Keratinocyte (primary cell): ENCODE data around the gene CTCFL. TPM values are rescaled to one million over a fixed set of nuclear protein-coding genes. Genes with fewer than 3 reads are reported as not detected.

Experiments used
- DNase-seq: peaks from one replicate; pipeline ENCODE4 v3.0.0-alpha.2; 2011; ENCODE audit warnings: low read depth, missing footprints, low spot score
- FAIRE-seq: peaks from 2 replicates; lab custom pipeline; 2011; peaks lifted over from hg19 to GRCh38; lab: Jason Lieb, UNC
- H2AFZ ChIP-seq: 2 replicates; pipeline ENCODE4 v1.6.0; 2012; ENCODE audit warnings: low read length, control low read depth, inconsistent platforms; ENCODE audit not compliant: control insufficient read depth
- H3K27ac ChIP-seq: 2 replicates; pipeline ENCODE4 v1.5.1; 2011; ENCODE audit warnings: low read length; ENCODE audit not compliant: control insufficient read depth, insufficient read depth
- H3K27me3 ChIP-seq: 3 replicates; pipeline ENCODE4 v1.6.0; 2011; ENCODE audit warnings: low read length; ENCODE audit not compliant: control insufficient read depth, insufficient read depth; ENCODE audit errors: extremely low read depth
- H3K36me3 ChIP-seq, 2 experiments: 2 replicates in 1 of 2; 3 replicates in 1 of 2; pipeline ENCODE4 v1.5.1; 2011; ENCODE audit warnings: low read length in 2 of 2, mild to moderate bottlenecking in 1 of 2; ENCODE audit not compliant: control insufficient read depth in 2 of 2, insufficient read depth in 2 of 2; ENCODE audit errors: extremely low read depth in 1 of 2
- H3K4me1 ChIP-seq: 3 replicates; pipeline ENCODE4 v1.5.1; 2011; ENCODE audit warnings: low read length; ENCODE audit not compliant: control insufficient read depth, insufficient read depth; ENCODE audit errors: extremely low read depth
- H3K4me2 ChIP-seq: 3 replicates; pipeline ENCODE4 v1.6.0; 2011; ENCODE audit warnings: low read depth, low read length; ENCODE audit not compliant: control insufficient read depth, insufficient read depth; ENCODE audit errors: extremely low read depth
- H3K4me3 ChIP-seq, 3 experiments: fragments of 200-600 bp in 1 of 3; sonication (generic) in 1 of 3; 2 replicates in 2 of 3; 3 replicates in 1 of 3; pipeline ENCODE4 v1.5.1; 2011 to 2016; ENCODE audit warnings: low read length in 3 of 3, mild to moderate bottlenecking in 3 of 3, control low read depth in 2 of 3, inconsistent platforms in 1 of 3, low read depth in 1 of 3, mixed read lengths in 1 of 3, mixed run types in 1 of 3, moderate library complexity in 1 of 3; ENCODE audit not compliant: control insufficient read depth in 2 of 3, insufficient read depth in 2 of 3; ENCODE audit errors: extremely low read depth in 1 of 3
- H3K79me2 ChIP-seq: 2 replicates; pipeline ENCODE4 v1.6.0; 2012; ENCODE audit warnings: low read length; ENCODE audit not compliant: control insufficient read depth, insufficient read depth
- H3K9ac ChIP-seq: 3 replicates; pipeline ENCODE4 v1.6.0; 2011; ENCODE audit warnings: low read length; ENCODE audit not compliant: control insufficient read depth, insufficient read depth; ENCODE audit errors: extremely low read depth
- H3K9me1 ChIP-seq: 3 replicates; pipeline ENCODE4 v1.6.0; 2011; ENCODE audit warnings: low read length; ENCODE audit not compliant: control insufficient read depth, insufficient read depth; ENCODE audit errors: extremely low read depth
- H3K9me3 ChIP-seq: 2 replicates; pipeline ENCODE4 v1.5.1; 2012; ENCODE audit warnings: low read depth, low read length; ENCODE audit not compliant: control insufficient read depth
- H4K20me1 ChIP-seq: 3 replicates; pipeline ENCODE4 v1.6.0; 2011; ENCODE audit warnings: low read length; ENCODE audit not compliant: control insufficient read depth, insufficient read depth; ENCODE audit errors: extremely low read depth
- CTCF ChIP-seq, 3 experiments: IDR thresholded peaks in 1 of 3; conservative IDR thresholded peaks in 1 of 3; optimal IDR thresholded peaks in 1 of 3; 2 replicates in 2 of 3; 3 replicates in 1 of 3; pipeline versions ENCODE3 to v1.5.1; 2011; ENCODE audit warnings: low read length in 3 of 3, mild to moderate bottlenecking in 3 of 3, moderate library complexity in 2 of 3, control low read depth in 1 of 3, inconsistent platforms in 1 of 3; ENCODE audit not compliant: insufficient read depth in 2 of 3; ENCODE audit errors: extremely low read depth in 1 of 3
- EZH2 ChIP-seq: IDR thresholded peaks from one replicate; pipeline ENCODE4 v1.6.1; 2012; ENCODE audit warnings: inconsistent platforms, mild to moderate bottlenecking, low read length, moderate library complexity
- dilution Hi-C: fragments of 300-500 bp; cut with MboI; formaldehyde crosslinking; loops from one replicate; pipeline ENCODE4 v1.7.0; 2020; ENCODE audit warnings: low sequenced_read_pairs; ENCODE audit not compliant: extremely low pct_ligation_motif_present
- polyA plus RNA-seq, 5 experiments: library from polyadenylated mRNA; depleted of rRNA in 3 of 5; stranded (reverse) in 3 of 5; stranded (forward) in 1 of 5; unstranded in 1 of 5; fragments of >200 nt; gene quantifications; 1 replicate in 1 of 5; 2 replicates in 3 of 5; 3 replicates in 1 of 5; pipeline versions ENCODE4 v1.2.1 to v1.2.3, GENCODE V29; 2011 to 2012; ENCODE audit warnings: missing spikeins in 2 of 5, low read depth in 1 of 5, low replicate concordance in 1 of 5

The CTCFL gene
- polyA plus RNA-seq, 1 donor (not counting 4 experiments of a cell fraction or from before 2014, with no cell fraction given): not detected

GRCh38 chr20:57507477-57507876, 17.5 kb downstream of the CTCFL start:
- Histone ChIP-seq H3K27ac (no peak overlapping the region), H3K36me3 (no peaks in the 10 kb centered on the region), H3K4me1 (no peaks in the 10 kb centered on the region), H2AFZ (no peak overlapping the region), H3K79me2 (no peaks in the 10 kb centered on the region), H3K9me1 (no peaks in the 10 kb centered on the region), H4K20me1 (no peaks in the 10 kb centered on the region), H3K9me3 (no peaks in the 10 kb centered on the region), H3K9ac (no peak overlapping the region), H3K4me2 (no peak overlapping the region), H3K4me3 (no peak overlapping the region), H3K27me3 (peaks cover 14% of the 10 kb centered on the region)
- FAIRE-seq: no peak
- dilution Hi-C loops: no loop called here
- DNase-seq: no peak
- TF ChIP-seq CTCF (optimal IDR thresholded peaks at IDR 0.05 in 1 of 3, IDR thresholded peaks at IDR 0.05 in 1 of 3, conservative IDR thresholded peaks at IDR 0.05 in 1 of 3; ENCODE audit: extremely low read depth in 1 of 3, insufficient read depth in 2 of 3, low read length in 3 of 3): no peak
- no peak for TF ChIP-seq EZH2

- no peaks in the 10 kb centered on the region for H3K79me2 ChIP-seq
- no peak for TF ChIP-seq EZH2
- TF ChIP-seq CTCF (optimal IDR thresholded peaks at IDR 0.05 in 1 of 3, IDR thresholded peaks at IDR 0.05 in 1 of 3, conservative IDR thresholded peaks at IDR 0.05 in 1 of 3; ENCODE audit: extremely low read depth in 1 of 3, insufficient read depth in 2 of 3, low read length in 3 of 3): no peak
- H3K27me3 ChIP-seq: peaks cover 21% of the 10 kb centered on the region
- no peaks in the 10 kb centered on the region for H3K4me1 ChIP-seq
- H3K9ac ChIP-seq: no peak overlapping the region
- H3K9me1 ChIP-seq: no peaks in the 10 kb centered on the region
- no peak overlapping the region for H3K4me2 ChIP-seq
- dilution Hi-C loops: no loop called here
- H3K9me3 ChIP-seq: no peaks in the 10 kb centered on the region
- H3K4me3 ChIP-seq: no peak overlapping the region
- no peaks in the 10 kb centered on the region for H3K36me3 ChIP-seq
- H3K27ac ChIP-seq: no peak overlapping the region
- DNase-seq: no peak
- no peak for FAIRE-seq
- H4K20me1 ChIP-seq: no peaks in the 10 kb centered on the region
- no peak overlapping the region for H2AFZ ChIP-seq
These were observed 19.0 kb downstream of the CTCFL start for GRCh38 chr20:57505979-57506378.
